Vagina (tissue), 2 donors: ENCODE results near the gene GRIK3.

ENCODE experiments used
- POLR2A ChIP-seq, 2 donors: fragments of 450-650 bp; IDR thresholded peaks; one replicate each; pipeline ENCODE4 v1.6.1; 2017; ENCODE audit warnings: antibody characterized with exemption in 2 of 2, mild to moderate bottlenecking in 2 of 2, moderate library complexity in 2 of 2
- TF ChIP-seq, protein P1 (sequence below), 3 experiments: fragments of 450-650 bp in 2 of 3; fragments of 200-600 bp in 1 of 3; sonication (generic) in 1 of 3; IDR thresholded peaks; one replicate each; pipeline ENCODE4 v1.5.1; 2017 to 2019; ENCODE audit warnings: antibody characterized with exemption in 3 of 3, mild to moderate bottlenecking in 2 of 3, moderate library complexity in 2 of 3

DNA sequence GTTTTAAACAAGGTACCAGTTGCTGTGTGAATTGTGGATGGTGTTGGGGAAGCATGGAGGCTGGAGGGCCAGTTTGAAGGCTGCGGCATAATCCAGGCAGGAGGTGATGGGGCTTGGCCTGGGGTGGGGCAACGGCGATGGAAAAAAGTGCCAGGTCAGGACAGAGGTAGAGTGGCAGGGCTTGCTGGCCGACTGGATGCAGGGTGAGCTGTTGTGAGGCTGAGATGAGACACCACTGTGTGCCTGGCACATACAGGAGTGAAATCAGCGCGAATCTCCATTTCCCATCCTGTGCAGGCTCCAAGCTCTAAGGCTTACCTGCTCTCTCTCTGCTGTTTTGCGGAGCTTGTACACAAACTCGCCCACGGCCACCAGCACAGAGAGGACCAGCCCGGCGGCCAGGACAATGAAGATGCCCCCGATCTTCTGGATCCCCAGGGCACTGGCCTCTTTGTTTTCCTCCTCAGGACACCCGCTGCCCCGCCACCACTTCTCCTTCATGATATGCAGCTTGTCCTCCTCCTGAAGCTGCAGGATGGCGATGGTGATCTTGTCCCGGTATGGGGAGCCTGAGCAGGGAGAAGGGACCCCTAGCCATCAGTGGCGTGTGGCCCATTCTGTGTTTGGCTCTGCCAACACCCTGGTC lies 229.5 kb downstream of the GRIK3 start:
- TF ChIP-seq, protein P1, sequence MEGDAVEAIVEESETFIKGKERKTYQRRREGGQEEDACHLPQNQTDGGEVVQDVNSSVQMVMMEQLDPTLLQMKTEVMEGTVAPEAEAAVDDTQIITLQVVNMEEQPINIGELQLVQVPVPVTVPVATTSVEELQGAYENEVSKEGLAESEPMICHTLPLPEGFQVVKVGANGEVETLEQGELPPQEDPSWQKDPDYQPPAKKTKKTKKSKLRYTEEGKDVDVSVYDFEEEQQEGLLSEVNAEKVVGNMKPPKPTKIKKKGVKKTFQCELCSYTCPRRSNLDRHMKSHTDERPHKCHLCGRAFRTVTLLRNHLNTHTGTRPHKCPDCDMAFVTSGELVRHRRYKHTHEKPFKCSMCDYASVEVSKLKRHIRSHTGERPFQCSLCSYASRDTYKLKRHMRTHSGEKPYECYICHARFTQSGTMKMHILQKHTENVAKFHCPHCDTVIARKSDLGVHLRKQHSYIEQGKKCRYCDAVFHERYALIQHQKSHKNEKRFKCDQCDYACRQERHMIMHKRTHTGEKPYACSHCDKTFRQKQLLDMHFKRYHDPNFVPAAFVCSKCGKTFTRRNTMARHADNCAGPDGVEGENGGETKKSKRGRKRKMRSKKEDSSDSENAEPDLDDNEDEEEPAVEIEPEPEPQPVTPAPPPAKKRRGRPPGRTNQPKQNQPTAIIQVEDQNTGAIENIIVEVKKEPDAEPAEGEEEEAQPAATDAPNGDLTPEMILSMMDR (IDR thresholded peaks at IDR 0.05) = no peak
- TF ChIP-seq POLR2A (IDR thresholded peaks at IDR 0.05) = no peak
